H1 (cell line): ENCODE data around the gene SLC22A23. TPM values are rescaled to one million over a fixed set of nuclear protein-coding genes. Genes with fewer than 3 reads are reported as not detected.

ENCODE experiments used
- ASH2L ChIP-seq: fragments of 200-600, 300-600 bp; sonication (generic); IDR thresholded peaks from one replicate; pipeline ENCODE4 v1.7.1; 2017; ENCODE audit warnings: low read length
- BRCA1 ChIP-seq: IDR thresholded peaks from 2 replicates; pipeline ENCODE4 v1.6.1; 2012; ENCODE audit warnings: low read depth, low read length, improper control_type of control experiment
- CBX5 ChIP-seq: fragments of 300-800, 300-1000 bp; sonication (generic); IDR thresholded peaks from 2 replicates; pipeline ENCODE4 v1.7.1; 2016; ENCODE audit warnings: antibody characterized with exemption, low read length, low read depth
- CHD1 ChIP-seq: IDR thresholded peaks from 2 replicates; pipeline ENCODE4 v1.6.1; 2012; ENCODE audit warnings: low read depth, low read length, improper control_type of control experiment
- CHD7 ChIP-seq: fragments of 300-600 bp; sonication (generic); IDR thresholded peaks from 2 replicates; pipeline ENCODE4 v1.7.1; 2012; ENCODE audit warnings: low read length, moderate library complexity, mild to moderate bottlenecking, inconsistent platforms; ENCODE audit not compliant: insufficient replicate concordance
- EP300 ChIP-seq, 2 experiments: IDR thresholded peaks; 1 replicate in 1 of 2; 2 replicates in 1 of 2; pipeline ENCODE4 v1.6.1; 2011 to 2012; ENCODE audit warnings: low read depth in 2 of 2, low read length in 2 of 2, mild to moderate bottlenecking in 2 of 2, borderline replicate concordance in 1 of 2, inconsistent platforms in 1 of 2, moderate library complexity in 1 of 2
- JUND ChIP-seq: IDR thresholded peaks from 2 replicates; pipeline ENCODE4 v1.6.1; 2011; ENCODE audit warnings: mild to moderate bottlenecking, improper control_type of control experiment, low read length
- SRF ChIP-seq: IDR thresholded peaks from 2 replicates; pipeline ENCODE4 v1.6.1; 2011; ENCODE audit warnings: mild to moderate bottlenecking, low read depth, low read length, moderate library complexity
- SUZ12 ChIP-seq: fragments of 200-600 bp; sonication (generic); IDR thresholded peaks from 2 replicates; pipeline ENCODE4 v1.6.1; 2012; ENCODE audit warnings: mild to moderate bottlenecking, inconsistent platforms, low read length, moderate library complexity, mixed read lengths
- polyA plus RNA-seq, 7 experiments: library from polyadenylated mRNA; depleted of rRNA in 3 of 7; stranded (reverse) in 5 of 7; unstranded in 2 of 7; fragments of >200 nt in 5 of 7; fragments of 200-250 nt in 2 of 7; gene quantifications; 1 replicate in 5 of 7; 2 replicates in 1 of 7; 4 replicates in 1 of 7; pipeline versions ENCODE4 v1.2.1 to v1.2.3, GENCODE V29; 2011 to 2013; ENCODE audit warnings: missing spikeins in 2 of 7, mixed read lengths in 2 of 7
- total RNA-seq: library from RNA; stranded (reverse); fragmentation: NEBNext Ultra II Directional; extraction: Animal tissue kit (Norgen Biotek cat#: 25700); gene quantifications from 2 replicates; pipeline ENCODE4 v1.2.1, GENCODE V29; 2021
- TF ChIP-seq, protein P1 (sequence below): IDR thresholded peaks from 2 replicates; pipeline ENCODE4 v1.6.1; 2011; ENCODE audit warnings: low read depth, mild to moderate bottlenecking, low read length; ENCODE audit not compliant: insufficient read depth

Gene SLC22A23
- total and polyA plus RNA-seq, 2 of the 8 experiments (the other 6 are each of a cell fraction or from before 2014, with no cell fraction given): 9.9 to 38.4 TPM

DNA sequence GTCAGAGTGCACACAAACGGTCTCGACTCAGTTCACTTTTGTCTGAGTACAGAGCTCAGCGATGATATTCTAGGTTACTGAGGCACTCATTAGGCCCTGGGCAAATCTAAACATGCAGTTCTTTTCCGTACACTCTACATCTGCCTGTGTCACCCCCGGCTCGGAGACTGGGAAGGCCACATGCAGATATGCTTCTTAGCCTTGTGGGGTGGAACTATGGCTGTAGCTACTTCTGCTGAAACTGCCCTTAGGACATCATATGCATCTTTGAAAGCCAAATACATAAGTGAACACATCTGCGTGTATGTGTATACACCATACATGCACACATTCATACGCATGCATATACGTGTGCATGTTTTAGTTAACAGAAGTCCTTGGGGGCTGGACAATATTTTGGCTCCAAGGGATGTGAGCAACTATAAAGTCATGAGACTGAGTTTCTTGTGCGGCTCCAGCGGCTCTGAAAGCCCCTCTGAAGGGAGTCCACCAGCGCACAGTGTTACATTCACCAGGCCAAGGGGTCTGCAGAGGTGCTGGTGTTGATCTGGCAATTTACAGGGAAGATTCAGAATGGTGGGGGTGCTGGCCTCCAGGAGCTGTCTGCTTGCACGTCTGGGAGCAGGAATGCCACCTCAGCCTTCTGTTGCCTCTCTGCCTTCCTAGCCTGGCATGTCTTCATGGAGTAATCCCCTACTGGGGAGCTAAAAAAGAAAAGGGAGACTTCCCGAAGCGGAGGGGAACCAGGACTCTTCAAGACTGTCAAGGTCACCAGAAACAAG is 166.5 kb downstream of the SLC22A23 start (continued):
- TF ChIP-seq CHD7 (no peak), ASH2L (no peak), SRF (no peak), SUZ12 (no peak), EP300 (IDR thresholded peaks at IDR 0.05; ENCODE audit: borderline replicate concordance in 1 of 2, low read depth in 2 of 2, low read length in 2 of 2) (no peak), BRCA1 (no peak), CBX5 (no peak), JUND (no peak), CHD1 (no peak)
- TF ChIP-seq, protein P1, sequence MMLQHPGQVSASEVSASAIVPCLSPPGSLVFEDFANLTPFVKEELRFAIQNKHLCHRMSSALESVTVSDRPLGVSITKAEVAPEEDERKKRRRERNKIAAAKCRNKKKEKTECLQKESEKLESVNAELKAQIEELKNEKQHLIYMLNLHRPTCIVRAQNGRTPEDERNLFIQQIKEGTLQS: no peak
